GM19099 (cell line): ENCODE measurements around the gene POLR3C.
A peak's percentile ranks its signal among the peaks of the same experiment; 100 is the strongest.

Experiments used
- POLR2A ChIP-seq: IDR thresholded peaks from 3 replicates; pipeline ENCODE4 v1.6.1; 2011; ENCODE audit warnings: low read depth; ENCODE audit not compliant: insufficient read length; ENCODE audit errors: extremely low read depth

The POLR3C gene

DNA sequence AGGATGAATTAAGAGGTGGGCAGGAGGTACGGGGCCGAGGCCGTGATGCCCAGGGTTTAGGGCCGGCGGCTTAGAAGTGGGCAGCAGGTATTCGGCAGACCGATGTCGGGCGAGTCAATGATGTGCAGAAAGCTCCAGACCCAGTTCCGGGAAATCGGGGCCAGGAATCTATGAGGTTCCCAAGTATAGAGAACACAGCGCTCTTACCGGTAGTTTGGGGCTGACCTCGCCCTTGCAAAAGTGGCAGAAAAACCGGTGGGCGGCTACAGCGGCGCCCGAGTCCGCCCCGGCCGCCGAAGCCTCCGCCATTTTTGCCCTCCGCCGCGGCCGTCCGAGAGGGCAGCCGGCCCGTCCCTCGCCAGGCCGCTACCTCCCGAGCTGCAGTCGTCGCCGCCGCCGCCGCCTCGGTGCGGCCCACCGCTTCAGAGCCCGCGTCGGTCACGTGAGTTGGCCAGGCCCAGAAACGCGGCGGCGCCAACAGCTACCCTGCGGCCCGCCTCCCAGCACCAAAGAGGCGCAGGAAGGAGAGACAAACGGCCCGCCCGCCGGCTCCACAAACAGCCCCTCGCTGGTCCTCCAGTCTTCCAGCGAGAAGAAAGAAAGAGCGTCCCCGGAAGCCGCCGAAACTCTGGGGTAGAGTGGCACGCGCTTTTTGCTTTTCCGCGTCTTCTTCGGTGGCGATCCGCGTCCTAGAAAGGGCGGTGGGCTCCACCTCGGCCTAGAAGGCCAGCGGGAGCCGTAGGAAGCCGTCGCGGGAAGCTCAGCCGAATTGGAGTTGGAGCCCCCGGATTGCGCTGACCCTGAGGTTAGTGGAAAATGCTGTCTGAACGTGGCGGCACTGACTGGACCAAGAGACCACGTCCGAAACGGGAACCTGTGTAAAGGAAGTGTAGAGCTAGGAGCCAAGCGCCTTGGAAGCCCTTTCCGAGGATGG, at the start of gene POLR3C, which contains the start of gene RNF115:
POLR3C (plus strand) TSS at position 636 of the 934 bp plus-strand sequence. CDS start 1,577 bp downstream, outside the sequence.
RNF115 (minus strand) TSS at position 531 of the 934 bp plus-strand sequence; CDS start at position 309, 222 bp downstream.
- peak; percentile 80 for TF ChIP-seq POLR2A

- no peak for TF ChIP-seq POLR2A
Observed at GRCh38 chr1:145777357-145778145, 46.4 kb upstream of the POLR3C start.

DNA sequence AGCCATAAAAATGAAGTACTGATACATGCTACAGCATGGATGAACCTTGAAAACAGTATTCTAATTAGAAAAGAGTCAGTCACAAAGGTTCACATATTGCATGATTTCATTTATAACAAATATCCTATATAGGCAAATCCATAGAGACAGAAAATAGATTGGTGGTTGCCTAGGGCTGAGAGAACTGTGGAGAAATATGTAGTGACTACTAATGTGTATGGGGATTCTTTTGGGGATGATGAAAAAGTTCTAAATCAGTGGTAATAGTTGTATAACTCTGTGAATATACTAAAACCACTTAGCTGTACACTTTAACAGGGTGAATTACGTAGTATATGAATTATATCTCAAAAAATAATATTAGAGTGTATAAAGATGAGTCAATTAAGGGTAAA, 45.9 kb upstream of the POLR3C start:
- no peak for TF ChIP-seq POLR2A

DNA sequence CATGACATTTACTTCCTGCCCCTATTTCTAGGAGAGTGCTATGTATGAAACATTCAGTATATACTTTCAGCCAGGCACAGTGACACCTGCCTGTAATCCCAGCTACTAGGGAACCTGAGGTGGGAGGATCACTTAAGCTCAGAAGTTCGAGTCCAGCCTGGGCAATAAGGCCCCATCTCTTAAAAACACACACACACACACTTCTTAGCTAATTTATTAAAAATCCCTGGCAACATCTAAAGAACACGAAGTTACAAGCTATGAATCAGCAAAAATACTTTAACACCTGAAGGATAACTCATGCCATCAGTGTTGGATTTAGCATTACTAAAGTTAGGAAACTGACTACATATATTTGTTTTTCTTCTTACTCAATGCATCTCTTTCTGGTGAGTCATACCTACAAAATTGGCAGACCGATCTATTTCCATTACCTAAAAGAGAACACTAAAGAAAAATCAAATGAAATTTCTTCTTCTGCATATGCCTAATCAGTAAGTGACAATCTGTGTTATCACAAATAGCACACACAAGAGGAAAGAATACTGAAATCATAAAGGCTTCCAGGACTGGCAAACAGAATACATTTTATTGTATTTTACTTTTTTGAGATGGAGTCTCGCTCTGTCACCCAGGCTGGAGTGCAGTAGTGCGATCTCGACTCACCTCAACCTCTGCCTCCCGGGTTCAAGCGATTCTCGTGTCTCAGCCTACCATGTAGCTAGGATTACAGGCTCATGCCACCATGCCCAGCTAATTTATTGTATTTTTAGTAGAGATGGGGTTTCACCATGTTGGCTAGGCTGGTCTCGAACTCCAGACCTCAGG, 41.5 kb upstream of the POLR3C start:
- no peak for TF ChIP-seq POLR2A

DNA sequence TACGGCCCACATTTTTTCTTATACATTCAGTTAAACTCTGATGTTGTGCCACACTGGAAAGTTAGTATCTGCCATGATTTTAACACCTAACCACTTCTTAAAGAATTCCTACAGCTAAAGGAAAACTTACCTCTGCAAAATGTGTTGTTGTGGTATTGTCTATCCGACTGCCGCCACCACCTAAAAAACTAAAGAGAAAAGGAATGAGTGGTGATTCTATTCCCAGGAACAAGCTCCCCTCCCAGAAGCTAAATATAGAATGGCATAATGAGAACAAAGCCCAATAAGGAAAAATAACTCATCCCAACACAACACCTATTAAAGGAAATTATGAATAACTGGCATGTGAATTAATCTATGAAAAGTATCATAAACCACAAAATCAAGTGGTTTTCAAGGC, 39.6 kb upstream of the POLR3C start:
- no peak for TF ChIP-seq POLR2A

DNA sequence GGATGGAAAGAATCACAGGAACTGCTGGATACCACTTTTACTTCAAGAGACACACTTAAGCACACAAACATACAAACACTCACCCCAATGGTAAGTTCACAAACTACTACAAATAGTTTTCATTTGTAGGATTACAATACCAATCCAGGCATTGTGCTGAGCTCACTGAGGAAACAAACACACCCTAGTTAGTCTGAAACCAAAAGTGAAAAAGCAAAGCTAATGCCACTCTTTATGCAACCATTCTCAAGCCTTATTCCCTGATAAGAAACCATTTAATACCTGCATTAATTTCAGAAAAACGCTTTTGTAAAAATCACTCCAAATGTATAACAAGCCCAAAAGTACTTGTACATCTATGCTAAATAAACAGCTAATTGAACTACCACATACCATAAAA, 38.5 kb upstream of the POLR3C start:
- TF ChIP-seq POLR2A, result no peak

DNA sequence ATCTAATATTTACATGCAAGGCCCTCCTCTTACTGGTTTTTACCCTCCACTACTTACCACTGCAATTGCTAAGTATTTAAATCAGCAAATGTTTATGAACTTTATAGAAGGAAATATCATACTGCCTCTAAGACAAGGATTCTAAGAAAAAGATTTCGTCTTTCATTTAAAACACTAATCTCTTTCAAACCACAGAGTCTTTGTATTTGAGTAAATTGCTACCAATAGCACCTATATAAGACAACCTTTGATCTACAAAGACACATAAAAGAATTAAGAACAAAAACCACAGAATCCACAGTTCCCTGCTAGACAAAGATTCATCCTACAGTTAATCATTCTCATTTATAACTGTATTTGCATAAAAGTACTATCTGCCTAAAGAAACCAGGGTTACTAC, 37.7 kb upstream of the POLR3C start:
- TF ChIP-seq POLR2A, result no peak

GRCh38 chr1:145788580-145788979, 35.4 kb upstream of the POLR3C start:
- no peak for TF ChIP-seq POLR2A

DNA sequence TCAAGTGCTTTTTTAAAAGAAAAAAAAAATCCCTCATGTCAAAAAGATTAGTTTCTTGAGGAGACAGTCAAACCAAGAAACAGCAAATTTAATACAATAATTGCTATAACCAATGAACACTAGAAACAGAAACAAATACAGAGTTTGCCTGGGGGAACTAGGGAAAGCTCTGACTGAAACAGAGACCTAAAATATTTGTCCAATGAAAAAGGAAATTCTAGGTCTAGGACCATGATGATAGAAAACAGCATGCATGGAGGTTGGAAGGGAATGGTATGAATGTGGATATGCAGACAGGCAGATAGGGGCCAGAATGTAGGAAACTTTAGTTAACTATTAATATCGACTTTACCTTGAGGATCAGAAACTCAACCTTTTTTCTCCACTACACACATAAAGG, 31.5 kb upstream of the POLR3C start:
- no peak for TF ChIP-seq POLR2A

- no peak for TF ChIP-seq POLR2A
Observed at GRCh38 chr1:145795257-145795881, 28.6 kb upstream of the POLR3C start.

GRCh38 chr1:145796753-145797152, 27.2 kb upstream of the POLR3C start:
- no peak for TF ChIP-seq POLR2A

DNA sequence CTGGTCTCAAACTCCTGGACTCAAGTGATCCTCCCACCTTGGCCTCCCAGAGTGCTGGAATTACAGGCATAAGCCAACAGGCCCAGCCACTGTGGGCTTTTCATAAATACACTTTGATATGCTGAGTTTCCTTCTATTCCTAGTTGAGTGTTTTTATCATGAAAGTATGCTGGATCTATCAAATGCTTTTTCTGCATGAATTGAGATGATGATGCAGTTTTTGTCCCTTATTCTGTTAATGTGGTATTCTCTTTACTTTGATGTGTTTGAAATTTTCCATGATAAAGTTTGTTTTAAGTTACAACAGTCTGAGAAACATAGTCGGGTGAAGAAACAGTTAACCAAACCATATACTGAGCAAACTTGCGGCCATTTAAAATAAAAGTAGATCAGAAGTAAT, 24.2 kb upstream of the POLR3C start:
- TF ChIP-seq POLR2A, result no peak

- no peak for TF ChIP-seq POLR2A
Observed at GRCh38 chr1:145804235-145805045, 19.6 kb upstream of the POLR3C start.

- no peak for TF ChIP-seq POLR2A
Observed at GRCh38 chr1:145805057-145805456, 18.9 kb upstream of the POLR3C start.

DNA sequence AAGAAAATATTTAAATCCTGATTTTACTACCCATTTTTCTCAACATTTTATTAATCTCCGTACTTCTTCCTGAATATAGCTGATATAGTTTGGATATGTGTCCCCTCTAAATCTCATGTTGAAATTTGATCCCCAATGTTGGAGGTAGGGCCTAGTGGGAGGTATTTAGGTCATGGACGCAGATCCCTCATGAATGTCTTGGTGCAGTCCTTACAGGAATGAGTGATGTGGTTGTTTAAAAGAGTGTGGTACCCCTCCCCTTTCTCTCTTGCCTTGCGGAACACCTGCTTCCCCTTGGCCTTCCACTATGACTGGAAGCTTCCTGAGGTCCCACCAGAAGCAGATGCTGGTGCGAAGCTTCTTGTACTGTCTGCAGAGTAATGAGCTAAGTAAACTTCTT, 17.6 kb upstream of the POLR3C start:
- no peak for TF ChIP-seq POLR2A
